Thyroid gland (tissue), 4 donors: ENCODE results near the gene XKR8. TPM values are rescaled to one million over a fixed set of nuclear protein-coding genes. Genes with fewer than 3 reads are reported as not detected.

Experiments used
- DNase-seq, 2 donors: peaks; one replicate each; pipeline ENCODE4 v3.0.0-alpha.2; 2019
- H3K27ac ChIP-seq, 3 donors: fragments of 200-600 bp; sonication (generic); 1 replicate in 2 of 3; 2 replicates in 1 of 3; pipeline ENCODE4 v1.5.1; 2016 to 2019; ENCODE audit warnings: mild to moderate bottlenecking in 1 of 3, moderate library complexity in 1 of 3
- H3K27me3 ChIP-seq: fragments of 200-600 bp; sonication (generic); one replicate; pipeline ENCODE4 v1.5.1; 2019
- H3K36me3 ChIP-seq, 2 donors: fragments of 200-600 bp; sonication (generic); one replicate each; pipeline ENCODE4 v1.5.1; 2016 to 2019
- H3K4me1 ChIP-seq, 2 donors: fragments of 200-600 bp; sonication (generic); one replicate each; pipeline ENCODE4 v1.5.1; 2017 to 2019
- H3K4me3 ChIP-seq, 3 donors: fragments of 200-600 bp; sonication (generic); replicated peaks in 1 of 3; 1 replicate in 2 of 3; 2 replicates in 1 of 3; pipeline ENCODE4 v1.5.1; 2016; ENCODE audit warnings: mild to moderate bottlenecking in 1 of 3
- H3K9me3 ChIP-seq: fragments of 200-600 bp; sonication (generic); one replicate; pipeline ENCODE4 v1.5.1; 2017
- CTCF ChIP-seq, 6 experiments: fragments of 200-600 bp in 3 of 6; fragments of 450-650 bp in 3 of 6; sonication (generic) in 3 of 6; IDR thresholded peaks; one replicate each; pipeline ENCODE4 v1.5.1; 2016 to 2019; ENCODE audit warnings: antibody characterized with exemption in 6 of 6, mild to moderate bottlenecking in 2 of 6, inconsistent platforms in 1 of 6, moderate library complexity in 1 of 6
- POLR2A ChIP-seq, 2 donors: fragments of 450-650 bp; IDR thresholded peaks; one replicate each; pipeline ENCODE4 v1.6.1; 2017; ENCODE audit warnings: antibody characterized with exemption in 2 of 2, mild to moderate bottlenecking in 2 of 2, moderate library complexity in 1 of 2
- WGBS, 2 donors: methylation state at CpG; one replicate each; pipeline ENCODE4 v1.1.5; 2017; 5-methylcytosine and 5-hydroxymethylcytosine counted together
- intact Hi-C: fragments of 100-400 bp; cut with DNase I; formaldehyde crosslinking; loops from one replicate; pipeline ENCODE4 v1.15.1; 2023
- total RNA-seq, 4 donors: library from RNA; depleted of rRNA; stranded (reverse); fragments of >200 nt; gene quantifications; one replicate each; pipeline ENCODE4 v1.2.3, GENCODE V29; 2016

XKR8 gene
- total RNA-seq, 4 donors from 2014 or later, result 8.3 to 14.3 (median 11.3) TPM

GRCh38 chr1:27960762-27961645, 1.2 kb downstream of the XKR8 start:
- Histone ChIP-seq H3K9me3 (no peaks in the 10 kb centered on the region), H3K36me3 (peaks cover under 1 to 17% of the 10 kb centered on the region in 2 donors), H3K4me1 (peaks cover 12 to 26% of the 10 kb centered on the region in 2 donors), H3K4me3 (peak overlapping the region in 2 of 3 donors; percentile 56 to 93), H3K27me3 (no peaks in the 10 kb centered on the region), H3K27ac (peak overlapping the region; percentile 70 to 95 (median 94))
- TF ChIP-seq CTCF (IDR thresholded peaks at IDR 0.05) (no peak), POLR2A (IDR thresholded peaks at IDR 0.05) (no peak)
- no peak for DNase-seq
- 49 to 65% methylated on average over 12 of the region's 13 CpGs for WGBS, 2 donors
- intact Hi-C loops, result no loop called here

- Histone ChIP-seq H3K27ac (peak overlapping the region in 2 of 3 donors; percentile 70 to 95), H3K9me3 (no peaks in the 10 kb centered on the region), H3K36me3 (peaks cover 8 to 22% of the 10 kb centered on the region in 2 donors), H3K4me3 (no peak overlapping the region), H3K27me3 (no peaks in the 10 kb centered on the region), H3K4me1 (peaks cover 12 to 25% of the 10 kb centered on the region in 2 donors)
- TF ChIP-seq CTCF (IDR thresholded peaks at IDR 0.05) (no peak), POLR2A (IDR thresholded peaks at IDR 0.05) (no peak)
- intact Hi-C loops, result no loop called here
- DNase-seq, result peak; percentile 46 to 56
- WGBS, 2 donors, result 48 to 65% methylated on average over 2 to 4 of the region's 4 CpGs
These were observed 2.0 kb downstream of the XKR8 start for GRCh38 chr1:27961646-27962221.

GRCh38 chr1:27963393-27963792, 3.6 kb downstream of the XKR8 start:
- no peak for DNase-seq
- no peak for TF ChIP-seq CTCF (IDR thresholded peaks at IDR 0.05)
- no peak for TF ChIP-seq POLR2A (IDR thresholded peaks at IDR 0.05)
- intact Hi-C loops, result no loop called here
- H3K4me1 ChIP-seq, result peaks cover 12 to 27% of the 10 kb centered on the region in 2 donors
- H3K27ac ChIP-seq, result no peak overlapping the region
- no peak overlapping the region for H3K4me3 ChIP-seq
- WGBS, 2 donors, result 96 to 98% methylated on average over 7 to 9 of the region's 11 CpGs
- no peaks in the 10 kb centered on the region for H3K27me3 ChIP-seq
- H3K9me3 ChIP-seq, result no peaks in the 10 kb centered on the region
- peaks cover 17 to 31% of the 10 kb centered on the region in 2 donors for H3K36me3 ChIP-seq

- intact Hi-C loops, result no loop called here
- no peak overlapping the region for H3K27ac ChIP-seq
- peaks cover 17 to 31% of the 10 kb centered on the region in 2 donors for H3K36me3 ChIP-seq
- no peaks in the 10 kb centered on the region for H3K9me3 ChIP-seq
- DNase-seq, result no peak
- peaks cover 2 to 24% of the 10 kb centered on the region in 2 donors for H3K4me1 ChIP-seq
- TF ChIP-seq POLR2A (IDR thresholded peaks at IDR 0.05), result no peak
- no peak for TF ChIP-seq CTCF (IDR thresholded peaks at IDR 0.05)
- no peaks in the 10 kb centered on the region for H3K27me3 ChIP-seq
- WGBS, 2 donors, result 94 to 98% methylated on average over 16 to 24 of the region's 24 CpGs
- H3K4me3 ChIP-seq, result no peak overlapping the region
These were observed 6.8 kb downstream of the XKR8 start for GRCh38 chr1:27966402-27967105.
